ENCODE measurements around the gene AKAP7. TPM values are rescaled to one million over a fixed set of nuclear protein-coding genes. Genes with fewer than 3 reads are reported as not detected.

The AKAP7 gene
- total and polyA plus RNA-seq, 5 donors = 9.3 to 16.2 (median 14.5) TPM

- Histone ChIP-seq H3K9me3 (ENCODE audit: control insufficient read depth, low read length) (no peaks in the 10 kb centered on the region), H3K27me3 (ENCODE audit: control insufficient read depth, insufficient read depth) (no peaks in the 10 kb centered on the region), H3K4me1 (ENCODE audit: control insufficient read depth, insufficient read depth, low read length) (no peaks in the 10 kb centered on the region), H3K27ac (ENCODE audit: low read length) (no peak overlapping the region), H3K4me3 (ENCODE audit: low read length) (peak overlapping the region; percentile 79)
- no peak for DNase-seq
- WGBS = 90% methylated on average over 14 of the region's 14 CpGs
- no peak for ATAC-seq
- intact Hi-C loops (cut with DNase I) = no loop called here
Observed at GRCh38 chr6:131134220-131134979, 867 bp upstream of the AKAP7 start.

GRCh38 chr6:131134980-131135243 is 355 bp upstream of the AKAP7 start:
- no peaks in the 10 kb centered on the region for H3K4me1 ChIP-seq (ENCODE audit: control insufficient read depth, insufficient read depth, low read length)
- H3K27ac ChIP-seq (ENCODE audit: low read length) = peak overlapping the region; percentile 64
- intact Hi-C loops (cut with DNase I) = no loop called here
- no peaks in the 10 kb centered on the region for H3K27me3 ChIP-seq (ENCODE audit: control insufficient read depth, insufficient read depth)
- 8% methylated on average over 4 of the region's 4 CpGs for WGBS
- DNase-seq (no peak), ATAC-seq (no peak)
- peak overlapping the region; percentile 79 for H3K4me3 ChIP-seq (ENCODE audit: low read length)
- H3K9me3 ChIP-seq (ENCODE audit: control insufficient read depth, low read length) = no peaks in the 10 kb centered on the region

GRCh38 chr6:131136021-131136786 is 937 bp downstream of the AKAP7 start:
- no peaks in the 10 kb centered on the region for H3K9me3 ChIP-seq (ENCODE audit: control insufficient read depth, low read length)
- no peaks in the 10 kb centered on the region for H3K4me1 ChIP-seq (ENCODE audit: control insufficient read depth, insufficient read depth, low read length)
- DNase-seq = peak in 2 of 3 donors; percentile 30 to 33
- intact Hi-C loops (cut with DNase I) = no loop called here
- ATAC-seq = peak; percentile 27 to 46
- no peaks in the 10 kb centered on the region for H3K27me3 ChIP-seq (ENCODE audit: control insufficient read depth, insufficient read depth)
- peak overlapping the region; percentile 64 for H3K27ac ChIP-seq (ENCODE audit: low read length)
- 10% methylated on average over 17 of the region's 17 CpGs for WGBS
- H3K4me3 ChIP-seq (ENCODE audit: low read length) = peak overlapping the region; percentile 79

GRCh38 chr6:131139599-131139998 is 4.3 kb downstream of the AKAP7 start:
- Histone ChIP-seq H3K9me3 (ENCODE audit: control insufficient read depth, low read length) (no peaks in the 10 kb centered on the region), H3K27me3 (ENCODE audit: control insufficient read depth, insufficient read depth) (no peaks in the 10 kb centered on the region), H3K4me1 (ENCODE audit: control insufficient read depth, insufficient read depth, low read length) (no peaks in the 10 kb centered on the region), H3K4me3 (ENCODE audit: low read length) (no peak overlapping the region), H3K27ac (ENCODE audit: low read length) (no peak overlapping the region)
- ATAC-seq (no peak), DNase-seq (no peak)
- intact Hi-C loops (cut with DNase I) = no loop called here
- 80% methylated on average over 4 of the region's 4 CpGs for WGBS

GRCh38 chr6:131143319-131143718 is 8.1 kb downstream of the AKAP7 start:
- Histone ChIP-seq H3K27me3 (ENCODE audit: control insufficient read depth, insufficient read depth) (no peaks in the 10 kb centered on the region), H3K4me3 (ENCODE audit: low read length) (no peak overlapping the region), H3K27ac (ENCODE audit: low read length) (no peak overlapping the region), H3K9me3 (ENCODE audit: control insufficient read depth, low read length) (no peaks in the 10 kb centered on the region), H3K4me1 (ENCODE audit: control insufficient read depth, insufficient read depth, low read length) (no peaks in the 10 kb centered on the region)
- ATAC-seq (no peak), DNase-seq (no peak)
- WGBS = 96% methylated on average over 3 of the region's 3 CpGs
- intact Hi-C loops (cut with DNase I) = no loop called here

DNA sequence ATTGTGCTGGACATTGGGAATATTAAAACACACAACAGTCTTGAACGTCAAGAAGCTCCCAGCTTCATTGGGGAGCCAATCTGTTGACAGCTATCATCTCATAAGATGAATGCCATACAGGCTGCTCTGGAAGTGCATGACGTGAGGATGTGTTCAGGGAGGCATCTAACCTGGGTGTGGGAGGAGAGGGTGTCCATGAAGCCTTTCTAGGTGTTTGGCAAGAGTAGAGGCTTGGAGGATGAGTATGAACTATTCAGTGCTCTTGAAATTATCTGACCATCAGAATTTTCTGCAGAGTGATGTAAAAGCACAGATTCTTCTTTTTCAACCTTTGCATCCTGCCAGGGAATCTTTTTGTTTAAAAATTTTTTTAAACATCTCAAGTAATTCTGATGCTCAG is 11.6 kb downstream of the AKAP7 start:
- ATAC-seq = no peak
- WGBS = 69% methylated on average over 2 of the region's 2 CpGs
- Histone ChIP-seq H3K27ac (ENCODE audit: low read length) (no peak overlapping the region), H3K4me1 (ENCODE audit: control insufficient read depth, insufficient read depth, low read length) (no peaks in the 10 kb centered on the region), H3K4me3 (ENCODE audit: low read length) (no peak overlapping the region), H3K9me3 (ENCODE audit: control insufficient read depth, low read length) (no peaks in the 10 kb centered on the region), H3K27me3 (ENCODE audit: control insufficient read depth, insufficient read depth) (no peaks in the 10 kb centered on the region)
- intact Hi-C loops (cut with DNase I) = no loop called here
- no peak for DNase-seq

- Histone ChIP-seq H3K27me3 (ENCODE audit: control insufficient read depth, insufficient read depth) (no peaks in the 10 kb centered on the region), H3K4me1 (ENCODE audit: control insufficient read depth, insufficient read depth, low read length) (peaks cover 2% of the 10 kb centered on the region), H3K9me3 (ENCODE audit: control insufficient read depth, low read length) (no peaks in the 10 kb centered on the region), H3K27ac (ENCODE audit: low read length) (no peak overlapping the region), H3K4me3 (ENCODE audit: low read length) (no peak overlapping the region)
- WGBS = 94% methylated on average over 2 of the region's 2 CpGs
- DNase-seq = no peak
- intact Hi-C loops (cut with DNase I) = no loop called here
- no peak for ATAC-seq
Observed at GRCh38 chr6:131156411-131156810, 21.1 kb downstream of the AKAP7 start.

GRCh38 chr6:131159578-131159977 is 24.3 kb downstream of the AKAP7 start:
- Histone ChIP-seq H3K9me3 (ENCODE audit: control insufficient read depth, low read length) (no peaks in the 10 kb centered on the region), H3K27me3 (ENCODE audit: control insufficient read depth, insufficient read depth) (no peaks in the 10 kb centered on the region), H3K4me3 (ENCODE audit: low read length) (no peak overlapping the region), H3K4me1 (ENCODE audit: control insufficient read depth, insufficient read depth, low read length) (peaks cover 2% of the 10 kb centered on the region), H3K27ac (ENCODE audit: low read length) (no peak overlapping the region)
- no peak for DNase-seq
- WGBS = 85% methylated on average over 2 of the region's 2 CpGs
- intact Hi-C loops (cut with DNase I) = no loop called here
- ATAC-seq = no peak

GRCh38 chr6:131160254-131160758 is 25.0 kb downstream of the AKAP7 start:
- no peak overlapping the region for H3K27ac ChIP-seq (ENCODE audit: low read length)
- ATAC-seq = no peak
- peaks cover 2% of the 10 kb centered on the region for H3K4me1 ChIP-seq (ENCODE audit: control insufficient read depth, insufficient read depth, low read length)
- intact Hi-C loops (cut with DNase I) = no loop called here
- no peaks in the 10 kb centered on the region for H3K9me3 ChIP-seq (ENCODE audit: control insufficient read depth, low read length)
- no peak for DNase-seq
- H3K4me3 ChIP-seq (ENCODE audit: low read length) = no peak overlapping the region
- no peaks in the 10 kb centered on the region for H3K27me3 ChIP-seq (ENCODE audit: control insufficient read depth, insufficient read depth)
- 19% methylated on average over 1 of the region's 1 CpG for WGBS

- 97% methylated on average over 3 of the region's 3 CpGs for WGBS
- no peaks in the 10 kb centered on the region for H3K27me3 ChIP-seq (ENCODE audit: control insufficient read depth, insufficient read depth)
- intact Hi-C loops (cut with DNase I) = no loop called here
- no peaks in the 10 kb centered on the region for H3K9me3 ChIP-seq (ENCODE audit: control insufficient read depth, low read length)
- no peak for ATAC-seq
- no peak for DNase-seq
- H3K4me1 ChIP-seq (ENCODE audit: control insufficient read depth, insufficient read depth, low read length) = peaks cover 2% of the 10 kb centered on the region
- H3K4me3 ChIP-seq (ENCODE audit: low read length) = no peak overlapping the region
- no peak overlapping the region for H3K27ac ChIP-seq (ENCODE audit: low read length)
Observed at GRCh38 chr6:131161987-131162386, 26.7 kb downstream of the AKAP7 start.

GRCh38 chr6:131163886-131164285 is 28.6 kb downstream of the AKAP7 start:
- ATAC-seq = peak; percentile 55 to 68

More at GRCh38 chr6:131163886-131164285, 28.6 kb downstream of the AKAP7 start:
- no peaks in the 10 kb centered on the region for H3K9me3 ChIP-seq (ENCODE audit: control insufficient read depth, low read length)
- no peak overlapping the region for H3K4me3 ChIP-seq (ENCODE audit: low read length)
- intact Hi-C loops (cut with DNase I) = no loop called here
- H3K4me1 ChIP-seq (ENCODE audit: control insufficient read depth, insufficient read depth, low read length) = peaks cover 2% of the 10 kb centered on the region
- DNase-seq = no peak
- 72% methylated on average over 1 of the region's 1 CpG for WGBS
- H3K27me3 ChIP-seq (ENCODE audit: control insufficient read depth, insufficient read depth) = no peaks in the 10 kb centered on the region
- no peak overlapping the region for H3K27ac ChIP-seq (ENCODE audit: low read length)

All from right cardiac atrium (tissue), 5 donors.